ENCODE measurements around the gene VWA1.
"Not testable (repeated sequence)": the region's sequence is repeated elsewhere in the genome, so short reads cannot be mapped to it uniquely, and the experiment has no call there.

Gene VWA1

GRCh38 chr1:1397839-1398523 is 37.5 kb upstream of the VWA1 start:
- Histone ChIP-seq H3K4me1 (ENCODE audit: control insufficient read depth in 1 of 2, insufficient read depth in 2 of 2, low read length in 2 of 2) (peaks cover 18 to 34% of the 10 kb centered on the region in 2 donors), H3K27ac (ENCODE audit: low read length) (peak overlapping the region; percentile 25), H3K27me3 (ENCODE audit: low read depth, low read length) (no peaks in the 10 kb centered on the region), H3K9me3 (ENCODE audit: control insufficient read depth in 1 of 2, low read length in 2 of 2) (no peaks in the 10 kb centered on the region), H3K4me3 (ENCODE audit: low read depth in 1 of 2, low read length in 2 of 2) (peak overlapping the region; percentile 82), H3K36me3 (ENCODE audit: control insufficient read depth in 1 of 2, insufficient read depth in 2 of 2, low read length in 2 of 2) (peaks cover 37 to 64% of the 10 kb centered on the region in 2 donors)

GRCh38 chr1:1398677-1399186 is 36.8 kb upstream of the VWA1 start:
- Histone ChIP-seq H3K36me3 (ENCODE audit: control insufficient read depth in 1 of 2, insufficient read depth in 2 of 2, low read length in 2 of 2) (peaks cover 36 to 64% of the 10 kb centered on the region in 2 donors), H3K4me1 (ENCODE audit: control insufficient read depth in 1 of 2, insufficient read depth in 2 of 2, low read length in 2 of 2) (peaks cover 18 to 34% of the 10 kb centered on the region in 2 donors)

GRCh38 chr1:1399187-1399871 is 36.2 kb upstream of the VWA1 start, which contains the start of gene CCNL2:
CCNL2 (minus strand) TSS chr1:1399335; CDS start chr1:1399306, 29 bp downstream.
- Histone ChIP-seq H3K4me1 (ENCODE audit: control insufficient read depth in 1 of 2, insufficient read depth in 2 of 2, low read length in 2 of 2) (peaks cover 18 to 34% of the 10 kb centered on the region in 2 donors), H3K27me3 (ENCODE audit: low read depth, low read length) (no peaks in the 10 kb centered on the region), H3K9me3 (ENCODE audit: control insufficient read depth in 1 of 2, low read length in 2 of 2) (no peaks in the 10 kb centered on the region), H3K27ac (ENCODE audit: low read length) (peak within 1 kb of the TSS; percentile 86), H3K36me3 (ENCODE audit: control insufficient read depth in 1 of 2, insufficient read depth in 2 of 2, low read length in 2 of 2) (peaks cover 34 to 61% of the 10 kb centered on the region in 2 donors), H3K4me3 (ENCODE audit: low read depth in 1 of 2, low read length in 2 of 2) (peak within 1 kb of the TSS; percentile 82 to 84)

More at GRCh38 chr1:1398677-1399186, 36.8 kb upstream of the VWA1 start:
- Histone ChIP-seq H3K27me3 (ENCODE audit: low read depth, low read length) (no peaks in the 10 kb centered on the region), H3K4me3 (ENCODE audit: low read depth in 1 of 2, low read length in 2 of 2) (peak overlapping the region; percentile 82), H3K9me3 (ENCODE audit: control insufficient read depth in 1 of 2, low read length in 2 of 2) (no peaks in the 10 kb centered on the region), H3K27ac (ENCODE audit: low read length) (peak overlapping the region; percentile 25)

- Histone ChIP-seq H3K36me3 (ENCODE audit: control insufficient read depth in 1 of 2, insufficient read depth in 2 of 2, low read length in 2 of 2) (peaks cover 32 to 65% of the 10 kb centered on the region in 2 donors), H3K27ac (ENCODE audit: low read length) (peak overlapping the region; percentile 86), H3K4me1 (ENCODE audit: control insufficient read depth in 1 of 2, insufficient read depth in 2 of 2, low read length in 2 of 2) (peaks cover 18 to 33% of the 10 kb centered on the region in 2 donors), H3K4me3 (ENCODE audit: low read depth in 1 of 2, low read length in 2 of 2) (peak overlapping the region; percentile 82 to 84), H3K27me3 (ENCODE audit: low read depth, low read length) (no peaks in the 10 kb centered on the region), H3K9me3 (ENCODE audit: control insufficient read depth in 1 of 2, low read length in 2 of 2) (no peaks in the 10 kb centered on the region)
Observed at GRCh38 chr1:1399872-1400575, 35.5 kb upstream of the VWA1 start.

GRCh38 chr1:1400576-1401456 is 34.7 kb upstream of the VWA1 start:
- peak overlapping the region; percentile 86 for H3K27ac ChIP-seq (ENCODE audit: low read length)
- H3K36me3 ChIP-seq (ENCODE audit: control insufficient read depth in 1 of 2, insufficient read depth in 2 of 2, low read length in 2 of 2) = peaks cover 32 to 64% of the 10 kb centered on the region in 2 donors
- H3K4me1 ChIP-seq (ENCODE audit: control insufficient read depth in 1 of 2, insufficient read depth in 2 of 2, low read length in 2 of 2) = peaks cover 23 to 35% of the 10 kb centered on the region in 2 donors

GRCh38 chr1:1401457-1402010 is 34.0 kb upstream of the VWA1 start:
- Histone ChIP-seq H3K4me1 (ENCODE audit: control insufficient read depth in 1 of 2, insufficient read depth in 2 of 2, low read length in 2 of 2) (peaks cover 28 to 42% of the 10 kb centered on the region in 2 donors), H3K36me3 (ENCODE audit: control insufficient read depth in 1 of 2, insufficient read depth in 2 of 2, low read length in 2 of 2) (peaks cover 32 to 63% of the 10 kb centered on the region in 2 donors), H3K27me3 (ENCODE audit: low read depth, low read length) (no peaks in the 10 kb centered on the region), H3K27ac (ENCODE audit: low read length) (no peak overlapping the region), H3K4me3 (ENCODE audit: low read depth in 1 of 2, low read length in 2 of 2) (no peak overlapping the region), H3K9me3 (ENCODE audit: control insufficient read depth in 1 of 2, low read length in 2 of 2) (no peaks in the 10 kb centered on the region)

More at GRCh38 chr1:1400576-1401456, 34.7 kb upstream of the VWA1 start:
- Histone ChIP-seq H3K27me3 (ENCODE audit: low read depth, low read length) (no peaks in the 10 kb centered on the region), H3K4me3 (ENCODE audit: low read depth in 1 of 2, low read length in 2 of 2) (peak overlapping the region; percentile 82 to 84), H3K9me3 (ENCODE audit: control insufficient read depth in 1 of 2, low read length in 2 of 2) (no peaks in the 10 kb centered on the region)

GRCh38 chr1:1402072-1402900 is 33.2 kb upstream of the VWA1 start:
- Histone ChIP-seq H3K9me3 (ENCODE audit: control insufficient read depth in 1 of 2, low read length in 2 of 2) (no peaks in the 10 kb centered on the region), H3K27me3 (ENCODE audit: low read depth, low read length) (no peaks in the 10 kb centered on the region), H3K4me1 (ENCODE audit: control insufficient read depth in 1 of 2, insufficient read depth in 2 of 2, low read length in 2 of 2) (peaks cover 28 to 43% of the 10 kb centered on the region in 2 donors), H3K36me3 (ENCODE audit: control insufficient read depth in 1 of 2, insufficient read depth in 2 of 2, low read length in 2 of 2) (peaks cover 28 to 58% of the 10 kb centered on the region in 2 donors), H3K4me3 (ENCODE audit: low read depth in 1 of 2, low read length in 2 of 2) (no peak overlapping the region), H3K27ac (ENCODE audit: low read length) (no peak overlapping the region)

- not testable (repeated sequence) for H3K9me3 ChIP-seq (ENCODE audit: control insufficient read depth in 1 of 2, low read length in 2 of 2); H3K27ac ChIP-seq (ENCODE audit: low read length); H3K4me3 ChIP-seq (ENCODE audit: low read depth in 1 of 2, low read length in 2 of 2); H3K27me3 ChIP-seq (ENCODE audit: low read depth, low read length)
- Histone ChIP-seq H3K36me3 (ENCODE audit: control insufficient read depth in 1 of 2, insufficient read depth in 2 of 2, low read length in 2 of 2) (peaks cover 26 to 51% of the 10 kb centered on the region in 2 donors), H3K4me1 (ENCODE audit: control insufficient read depth in 1 of 2, insufficient read depth in 2 of 2, low read length in 2 of 2) (peaks cover 25 to 40% of the 10 kb centered on the region in 2 donors)
Observed at GRCh38 chr1:1402901-1403392, 32.5 kb upstream of the VWA1 start.

GRCh38 chr1:1403653-1404052 is 31.8 kb upstream of the VWA1 start:
- peaks cover 24 to 41% of the 10 kb centered on the region in 2 donors for H3K4me1 ChIP-seq (ENCODE audit: control insufficient read depth in 1 of 2, insufficient read depth in 2 of 2, low read length in 2 of 2)
- H3K4me3 ChIP-seq (ENCODE audit: low read depth in 1 of 2, low read length in 2 of 2) = no peak overlapping the region
- no peaks in the 10 kb centered on the region for H3K27me3 ChIP-seq (ENCODE audit: low read depth, low read length)
- H3K36me3 ChIP-seq (ENCODE audit: control insufficient read depth in 1 of 2, insufficient read depth in 2 of 2, low read length in 2 of 2) = peaks cover 26 to 48% of the 10 kb centered on the region in 2 donors
- H3K9me3 ChIP-seq (ENCODE audit: control insufficient read depth in 1 of 2, low read length in 2 of 2) = no peaks in the 10 kb centered on the region
- no peak overlapping the region for H3K27ac ChIP-seq (ENCODE audit: low read length)

Measured in muscle layer of duodenum (tissue), 2 donors.